Brain microvascular endothelial cell (primary cell): Measurements from ENCODE around the gene TSPEAR.

Experiments used
- DNase-seq: peaks from one replicate; pipeline ENCODE4 v3.0.0-alpha.2; 2020
- H3K27ac ChIP-seq: fragments of 250-450 bp; sonication (Bioruptor Pico); 2 replicates; pipeline ENCODE4 v1.5.1; 2020; ENCODE audit warnings: mild to moderate bottlenecking, moderate library complexity
- H3K27me3 ChIP-seq: fragments of 250-450 bp; sonication (Bioruptor Pico); replicated peaks from 2 replicates; pipeline ENCODE4 v1.5.1; 2020; ENCODE audit warnings: mild to moderate bottlenecking
- H3K36me3 ChIP-seq: fragments of 250-450 bp; sonication (Bioruptor Pico); replicated peaks from 2 replicates; pipeline ENCODE4 v1.5.1; 2020; ENCODE audit warnings: mild to moderate bottlenecking
- H3K4me3 ChIP-seq: 2 replicates; pipeline ENCODE4 v1.5.1; 2011; ENCODE audit warnings: low read depth, mild to moderate bottlenecking, control low read depth, low read length, moderate library complexity
- CTCF ChIP-seq: IDR thresholded peaks from 2 replicates; pipeline ENCODE4 v1.5.1; 2011; ENCODE audit warnings: low read depth, mild to moderate bottlenecking, moderate library complexity, low read length, control low read depth, inconsistent platforms; ENCODE audit errors: missing control alignments
- in situ Hi-C: cut with HindIII; loops from 2 replicates; pipeline ENCODE4 v1.10.0; 2017; ENCODE audit warnings: low sequenced_read_pairs, low pct_ligation_motif_present

TSPEAR gene

GRCh38 chr21:44510109-44510507 lies 201.3 kb downstream of the TSPEAR start:
- in situ Hi-C loops = no loop called here
- H3K27me3 ChIP-seq = peaks cover 4% of the 10 kb centered on the region
- no peak overlapping the region for H3K4me3 ChIP-seq
- H3K36me3 ChIP-seq = no peaks in the 10 kb centered on the region
- DNase-seq = no peak
- no peak for TF ChIP-seq CTCF
- no peak overlapping the region for H3K27ac ChIP-seq

- no peak for TF ChIP-seq CTCF
- Histone ChIP-seq H3K27me3 (peaks cover 4% of the 10 kb centered on the region), H3K27ac (no peak overlapping the region), H3K4me3 (no peak overlapping the region), H3K36me3 (no peaks in the 10 kb centered on the region)
- in situ Hi-C loops = no loop called here
- no peak for DNase-seq
These were observed 201.8 kb downstream of the TSPEAR start for GRCh38 chr21:44509539-44509938.

GRCh38 chr21:44508711-44509445 lies 202.5 kb downstream of the TSPEAR start:
- Histone ChIP-seq H3K27me3 (peaks cover 4% of the 10 kb centered on the region), H3K27ac (no peak overlapping the region), H3K36me3 (no peaks in the 10 kb centered on the region), H3K4me3 (no peak overlapping the region)
- no peak for DNase-seq
- in situ Hi-C loops = no loop called here
- TF ChIP-seq CTCF = no peak

- Histone ChIP-seq H3K4me3 (no peak overlapping the region), H3K27me3 (peaks cover 4% of the 10 kb centered on the region), H3K27ac (no peak overlapping the region), H3K36me3 (no peaks in the 10 kb centered on the region)
- in situ Hi-C loops = no loop called here
- no peak for TF ChIP-seq CTCF
- DNase-seq = no peak
These were observed 203.0 kb downstream of the TSPEAR start for GRCh38 chr21:44508426-44508710.

- Histone ChIP-seq H3K36me3 (no peaks in the 10 kb centered on the region), H3K4me3 (no peak overlapping the region), H3K27me3 (peaks cover 4% of the 10 kb centered on the region), H3K27ac (no peak overlapping the region)
- in situ Hi-C loops = no loop called here
- no peak for TF ChIP-seq CTCF
- no peak for DNase-seq
These were observed 203.5 kb downstream of the TSPEAR start for GRCh38 chr21:44507673-44508425.
